CD4-positive, alpha-beta memory T cell (primary cell): ENCODE measurements around the gene SFT2D1. TPM values are rescaled to one million over a fixed set of nuclear protein-coding genes. Genes with fewer than 3 reads are reported as not detected.
"Not testable (repeated sequence)": the region's sequence is repeated elsewhere in the genome, so short reads cannot be mapped to it uniquely, and the experiment has no call there.

ENCODE experiments used
- CTCF ChIA-PET: fragments of 350-600 bp; sonication (Branson Sonifier 250); formaldehyde crosslinking; loops from one replicate; lab custom pipeline; 2021; ENCODE audit warnings: inconsistent platforms; ENCODE audit not compliant: partially characterized antibody; lab: Charles Lee
- POLR2A ChIA-PET: fragments of 350-600 bp; sonication (Branson Sonifier 250); formaldehyde crosslinking; loops from one replicate; lab custom pipeline; 2021; ENCODE audit not compliant: partially characterized antibody; lab: Charles Lee
- DNase-seq, 5 donors: peaks; one replicate each; pipeline versions ENCODE4 v3.0.0 to v3.0.0-alpha.2; 2020 to 2022; ENCODE audit warnings: mixed read lengths in 1 of 5
- H3K27ac ChIP-seq: one replicate; pipeline ENCODE4 v1.7.0; 2013; ENCODE audit warnings: low read depth, low read length
- H3K27me3 ChIP-seq: 2 replicates; pipeline ENCODE4 v1.7.0; 2013; ENCODE audit warnings: mild to moderate bottlenecking, low read length, moderate library complexity; ENCODE audit not compliant: insufficient read depth
- H3K36me3 ChIP-seq: 2 replicates; pipeline ENCODE4 v1.7.0; 2013; ENCODE audit warnings: mild to moderate bottlenecking, low read length, moderate library complexity; ENCODE audit not compliant: insufficient read depth
- H3K4me1 ChIP-seq: 2 replicates; pipeline ENCODE4 v1.7.0; 2013; ENCODE audit warnings: mild to moderate bottlenecking, low read length, moderate library complexity; ENCODE audit not compliant: insufficient read depth
- H3K4me3 ChIP-seq, 2 donors: one replicate each; pipeline ENCODE4 v1.7.0; 2013; ENCODE audit warnings: low read length in 2 of 2, mild to moderate bottlenecking in 1 of 2
- H3K9me3 ChIP-seq, 2 donors: one replicate each; pipeline ENCODE4 v1.7.0; 2013; ENCODE audit warnings: low read length in 2 of 2, control low read depth in 1 of 2; ENCODE audit not compliant: control insufficient read depth in 1 of 2
- H3K27ac Mint-ChIP-seq, 7 donors: one replicate each; pipeline ENCODE4 v1.8.0; 2020 to 2021; ENCODE audit warnings: mixed read lengths in 7 of 7, mild to moderate bottlenecking in 6 of 7, inconsistent platforms in 3 of 7, moderate library complexity in 3 of 7
- H3K27me3 Mint-ChIP-seq, 2 donors: one replicate each; pipeline ENCODE4 v1.8.0; 2020 to 2021; ENCODE audit warnings: mixed read lengths in 2 of 2
- H3K36me3 Mint-ChIP-seq, 2 donors: one replicate each; pipeline ENCODE4 v1.8.0; 2020 to 2021; ENCODE audit warnings: mixed read lengths in 2 of 2, inconsistent platforms in 1 of 2, mild to moderate bottlenecking in 1 of 2
- H3K4me1 Mint-ChIP-seq, 4 donors: one replicate each; pipeline ENCODE4 v1.8.0; 2020 to 2021; ENCODE audit warnings: mixed read lengths in 4 of 4, mild to moderate bottlenecking in 1 of 4
- H3K4me3 Mint-ChIP-seq, 8 donors: one replicate each; pipeline ENCODE4 v1.8.0; 2020 to 2021; ENCODE audit warnings: mixed read lengths in 8 of 8, mild to moderate bottlenecking in 7 of 8, moderate library complexity in 6 of 8, inconsistent platforms in 3 of 8
- H3K9me3 Mint-ChIP-seq, 8 donors: one replicate each; pipeline ENCODE4 v1.8.0; 2020 to 2021; ENCODE audit warnings: mixed read lengths in 8 of 8, mild to moderate bottlenecking in 5 of 8, inconsistent platforms in 3 of 8, moderate library complexity in 1 of 8
- intact Hi-C: fragments of 100-400 bp; cut with micrococcal nuclease; formaldehyde crosslinking; loops from one replicate; pipeline ENCODE4 v1.15.1; 2023
- polyA plus RNA-seq, 2 donors: library from polyadenylated mRNA; unstranded; fragments of 300-500 nt; fragmentation: Illumina TruSeq; gene quantifications; one replicate each; pipeline ENCODE4 v1.2.3, GENCODE V29; 2021
- total RNA-seq, 2 experiments: library from RNA; stranded (reverse); gene quantifications; one replicate each; pipeline ENCODE4 v1.2.3, GENCODE V29; 2021

SFT2D1 gene
- total RNA-seq (10 to 100 TPM; 37.5 to 40.3 TPM), polyA plus RNA-seq (10 to 100 TPM; 37.3 to 70.3 TPM)

GRCh38 chr6:166342349-166343149, at the start of gene SFT2D1:
Gene SFT2D1 (minus strand): TSS chr6:166342545. CDS start chr6:166342481, 64 bp downstream.
- Histone ChIP-seq H3K4me1 (peaks cover 49% of the 10 kb centered on the region), H3K9me3 (no peaks in the 10 kb centered on the region), H3K36me3 (no peaks in the 10 kb centered on the region), H3K27me3 (no peaks in the 10 kb centered on the region), H3K4me3 (peak within 1 kb of the TSS; percentile 26 to 93), H3K27ac (peak within 1 kb of the TSS; percentile 64)
- Mint-ChIP-seq H3K27me3 (no peaks in the 10 kb centered on the region), H3K4me1 (peaks cover 5 to 18% (median 11%) of the 10 kb centered on the region in 4 donors), H3K4me3 (peak within 1 kb of the TSS; percentile 88 to 94 (median 92)), H3K36me3 (peaks cover 9% of the 10 kb centered on the region in 2 donors), H3K27ac (peak within 1 kb of the TSS; percentile 66 to 94 (median 91)), H3K9me3 (peaks cover 0 to 3% (median 0%) of the 10 kb centered on the region in 8 donors)
- DNase-seq: peak; percentile 48 to 70 (median 57)
- ChIA-PET POLR2A (interaction anchor here (0.6 to 2.0 kb wide), 5 partner anchors 9 to 285 kb away, joined by 3 to 10 read pairs (median 3); partner anchors contain the start of gene RPS6KA2), CTCF (interaction anchor here (0.7 to 3.0 kb wide), 7 partner anchors 16 to 433 kb away, joined by 3 to 12 read pairs (median 3); no protein-coding TSS in a partner anchor)
- intact Hi-C loops: loop anchor here (1.0 to 5.0 kb wide), 3 partner anchors 41 to 284 kb away; partner anchors contain the start of gene RPS6KA2

GRCh38 chr6:166389119-166389518, 46.8 kb upstream of the SFT2D1 start:
- POLR2A ChIA-PET: no interaction called here
- H3K9me3 ChIP-seq: no peaks in the 10 kb centered on the region

GRCh38 chr6:166388290-166389004, 46.1 kb upstream of the SFT2D1 start:
- no peaks in the 10 kb centered on the region for H3K4me1 ChIP-seq
- no peak overlapping the region for H3K27ac ChIP-seq
- H3K4me1 Mint-ChIP-seq: peaks cover 0 to 6% (median 2%) of the 10 kb centered on the region in 4 donors
- no peak overlapping the region for H3K4me3 Mint-ChIP-seq
- H3K27me3 ChIP-seq: no peaks in the 10 kb centered on the region
- H3K9me3 Mint-ChIP-seq: no peaks in the 10 kb centered on the region
- no peak overlapping the region for H3K27ac Mint-ChIP-seq
- H3K27me3 Mint-ChIP-seq: peaks cover 0 to 3% of the 10 kb centered on the region in 2 donors
- intact Hi-C loops: loop anchor here (10.0 kb wide), 1 partner anchor 214 kb away; no protein-coding TSS in a partner anchor
- no peaks in the 10 kb centered on the region for H3K36me3 Mint-ChIP-seq
- no peaks in the 10 kb centered on the region for H3K9me3 ChIP-seq
- POLR2A ChIA-PET: no interaction called here
- H3K36me3 ChIP-seq: no peaks in the 10 kb centered on the region
- CTCF ChIA-PET: interaction anchor here (0.7 to 2.1 kb wide), 5 partner anchors 10 to 100 kb away, joined by 3 to 9 read pairs (median 4); no protein-coding TSS in a partner anchor
- DNase-seq: no peak
- no peak overlapping the region for H3K4me3 ChIP-seq

More at GRCh38 chr6:166389119-166389518, 46.8 kb upstream of the SFT2D1 start:
- H3K36me3 Mint-ChIP-seq: no peaks in the 10 kb centered on the region
- Histone ChIP-seq H3K36me3 (no peaks in the 10 kb centered on the region), H3K27ac (no peak overlapping the region), H3K4me3 (no peak overlapping the region), H3K4me1 (no peaks in the 10 kb centered on the region), H3K27me3 (no peaks in the 10 kb centered on the region)
- no peak overlapping the region for H3K27ac Mint-ChIP-seq
- intact Hi-C loops: loop anchor here (10.0 kb wide), 1 partner anchor 214 kb away; no protein-coding TSS in a partner anchor
- no peak for DNase-seq
- H3K9me3 Mint-ChIP-seq: no peaks in the 10 kb centered on the region
- peaks cover 0 to 3% of the 10 kb centered on the region in 2 donors for H3K27me3 Mint-ChIP-seq
- peaks cover 0 to 5% (median 1%) of the 10 kb centered on the region in 4 donors for H3K4me1 Mint-ChIP-seq
- H3K4me3 Mint-ChIP-seq: no peak overlapping the region
- CTCF ChIA-PET: interaction anchor here (1.3 to 2.1 kb wide), 4 partner anchors 8 to 99 kb away, joined by 3 to 9 read pairs (median 4); no protein-coding TSS in a partner anchor

DNA sequence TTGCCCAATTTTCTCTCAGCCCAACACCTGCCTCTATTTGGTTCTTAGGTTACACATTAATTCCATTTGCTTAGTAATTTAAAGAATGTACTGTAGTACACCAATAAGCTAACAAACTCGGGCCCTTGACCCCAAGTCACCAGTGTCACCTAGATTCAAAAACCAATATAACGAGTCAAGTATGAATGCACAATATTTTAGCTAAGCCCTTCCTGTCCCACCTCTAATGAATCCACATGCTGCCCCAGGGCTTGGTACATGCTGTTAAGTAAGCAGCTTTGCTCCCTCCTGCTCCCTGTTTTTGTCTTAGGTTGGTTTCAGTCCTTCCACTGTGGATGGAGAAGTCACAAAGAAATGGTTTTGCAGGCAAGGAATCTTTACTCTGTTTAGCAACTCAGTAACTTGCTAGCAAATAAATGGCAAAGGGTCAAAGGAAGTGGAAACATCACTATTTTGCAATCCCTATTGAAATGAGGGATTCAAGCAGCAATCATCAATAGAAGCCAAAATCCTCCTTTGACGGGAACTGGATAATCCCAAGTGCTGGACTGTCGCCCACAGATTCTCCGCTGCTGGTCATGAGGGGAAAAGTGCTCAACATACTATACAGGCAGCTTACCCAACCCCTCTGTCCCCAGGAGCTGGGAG, 45.4 kb upstream of the SFT2D1 start:
- H3K27ac Mint-ChIP-seq: no peak overlapping the region
- ChIA-PET POLR2A (no interaction called here), CTCF (interaction anchor here (0.7 to 2.1 kb wide), 6 partner anchors 10 to 101 kb away, joined by 3 to 9 read pairs (median 4); no protein-coding TSS in a partner anchor)
- Histone ChIP-seq H3K4me3 (no peak overlapping the region), H3K4me1 (no peaks in the 10 kb centered on the region), H3K27ac (no peak overlapping the region), H3K27me3 (no peaks in the 10 kb centered on the region), H3K9me3 (no peaks in the 10 kb centered on the region), H3K36me3 (no peaks in the 10 kb centered on the region)
- no peak for DNase-seq
- no peak overlapping the region for H3K4me3 Mint-ChIP-seq
- no peaks in the 10 kb centered on the region for H3K36me3 Mint-ChIP-seq
- intact Hi-C loops: loop anchor here (10.0 kb wide), 1 partner anchor 213 kb away; no protein-coding TSS in a partner anchor
- no peaks in the 10 kb centered on the region for H3K9me3 Mint-ChIP-seq
- H3K27me3 Mint-ChIP-seq: peaks cover 0 to 3% of the 10 kb centered on the region in 2 donors
- peaks cover 0 to 6% (median 2%) of the 10 kb centered on the region in 4 donors for H3K4me1 Mint-ChIP-seq

DNA sequence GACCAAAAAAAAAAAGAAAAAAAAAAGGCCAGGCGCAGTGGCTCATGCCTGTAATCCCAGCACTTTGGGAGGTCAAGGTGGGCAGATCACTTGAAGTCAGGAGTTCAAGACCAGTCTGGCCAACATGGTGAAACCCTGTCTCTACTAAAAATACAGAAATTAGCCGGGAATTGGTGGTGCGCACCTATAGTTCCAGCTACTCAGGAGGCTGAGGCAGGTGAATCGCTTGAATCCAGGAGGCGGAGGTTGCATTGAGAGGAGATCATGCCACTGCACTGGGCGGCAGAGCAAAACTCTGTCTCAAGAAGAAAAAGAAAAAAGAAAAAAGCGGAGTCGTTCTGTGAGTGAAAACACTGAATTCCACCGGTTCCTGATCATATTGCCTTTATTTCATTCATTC, 44.8 kb upstream of the SFT2D1 start:
- H3K4me1 Mint-ChIP-seq, POLR2A ChIA-PET, DNase-seq, H3K36me3 Mint-ChIP-seq, H3K27ac Mint-ChIP-seq, H3K27ac ChIP-seq, H3K9me3 ChIP-seq, H3K27me3 ChIP-seq, H3K9me3 Mint-ChIP-seq, H3K27me3 Mint-ChIP-seq, H3K4me3 ChIP-seq, H3K4me1 ChIP-seq, H3K4me3 Mint-ChIP-seq, H3K36me3 ChIP-seq: not testable (repeated sequence)
- CTCF ChIA-PET: interaction anchor here (1.0 to 2.3 kb wide), 3 partner anchors 9 to 74 kb away, joined by 5 to 21 read pairs (median 6); no protein-coding TSS in a partner anchor
- intact Hi-C loops: loop anchor here (10.0 kb wide), 1 partner anchor 212 kb away; no protein-coding TSS in a partner anchor

GRCh38 chr6:166386111-166386510, 43.8 kb upstream of the SFT2D1 start:
- intact Hi-C loops: loop anchor here (10.0 kb wide), 1 partner anchor 211 kb away; no protein-coding TSS in a partner anchor
- Mint-ChIP-seq H3K36me3 (peaks cover 0 to 7% of the 10 kb centered on the region in 2 donors), H3K9me3 (no peaks in the 10 kb centered on the region), H3K27me3 (no peaks in the 10 kb centered on the region), H3K4me3 (no peak overlapping the region), H3K4me1 (peaks cover 5 to 16% (median 7%) of the 10 kb centered on the region in 4 donors), H3K27ac (no peak overlapping the region)
- H3K9me3 ChIP-seq: no peaks in the 10 kb centered on the region
- H3K27ac ChIP-seq: no peak overlapping the region
- H3K4me1 ChIP-seq: peaks cover 5% of the 10 kb centered on the region
- ChIA-PET CTCF (interaction anchor here (1.3 to 2.3 kb wide), 2 partner anchors 13 to 73 kb away, joined by 5 to 21 read pairs; no protein-coding TSS in a partner anchor), POLR2A (no interaction called here)
- H3K4me3 ChIP-seq: no peak overlapping the region
- no peak for DNase-seq
- no peaks in the 10 kb centered on the region for H3K27me3 ChIP-seq
- no peaks in the 10 kb centered on the region for H3K36me3 ChIP-seq
